Endodermal cell (in vitro differentiated cells): Measurements from ENCODE around the gene RHOH. TPM values are rescaled to one million over a fixed set of nuclear protein-coding genes. Genes with fewer than 3 reads are reported as not detected.

ENCODE experiments used
- DNase-seq: peaks from one replicate; pipeline ENCODE4 v3.0.0-alpha.2; 2017
- H3K27ac ChIP-seq: 2 replicates; pipeline ENCODE4 v1.5.1; 2013; ENCODE audit warnings: mild to moderate bottlenecking, low read depth, low read length, moderate library complexity
- H3K27me3 ChIP-seq: 2 replicates; pipeline ENCODE4 v1.6.1; 2013; ENCODE audit warnings: mild to moderate bottlenecking, low read length, moderate library complexity; ENCODE audit not compliant: insufficient read depth, control insufficient read depth, poor library complexity, severe bottlenecking
- H3K36me3 ChIP-seq: 2 replicates; pipeline ENCODE4 v1.7.0; 2013; ENCODE audit warnings: mild to moderate bottlenecking, low read length, moderate library complexity; ENCODE audit not compliant: control insufficient read depth, insufficient read depth
- H3K4me1 ChIP-seq: one replicate; pipeline ENCODE4 v1.7.0; 2013; ENCODE audit warnings: low read length; ENCODE audit not compliant: control insufficient read depth, insufficient read depth
- H3K4me3 ChIP-seq: 2 replicates; pipeline ENCODE4 v1.5.1; 2013; ENCODE audit warnings: mild to moderate bottlenecking, low read length, moderate library complexity
- H3K9ac ChIP-seq: 2 replicates; pipeline ENCODE4 v1.6.1; 2013; ENCODE audit warnings: mild to moderate bottlenecking, low read length, moderate library complexity; ENCODE audit not compliant: poor library complexity, severe bottlenecking; ENCODE audit errors: extremely low read depth
- H3K9me3 ChIP-seq: 2 replicates; pipeline ENCODE4 v1.6.1; 2013; ENCODE audit warnings: mild to moderate bottlenecking, low read length, moderate library complexity; ENCODE audit not compliant: control insufficient read depth
- H3K27ac Mint-ChIP-seq: 2 replicates; pipeline ENCODE4 v1.8.0; 2020; ENCODE audit warnings: mixed read lengths
- H3K27me3 Mint-ChIP-seq: 2 replicates; pipeline ENCODE4 v1.8.0; 2021; ENCODE audit warnings: mild to moderate bottlenecking, mixed read lengths; ENCODE audit not compliant: insufficient read depth
- H3K36me3 Mint-ChIP-seq: 2 replicates; pipeline ENCODE4 v1.8.0; 2020; ENCODE audit warnings: low read depth, mixed read lengths
- H3K4me1 Mint-ChIP-seq: 2 replicates; pipeline ENCODE4 v1.8.0; 2020; ENCODE audit warnings: mixed read lengths
- H3K4me3 Mint-ChIP-seq: 2 replicates; pipeline ENCODE4 v1.8.0; 2020; ENCODE audit warnings: mild to moderate bottlenecking, moderate library complexity, mixed read lengths
- H3K9me3 Mint-ChIP-seq: 2 replicates; pipeline ENCODE4 v1.8.0; 2020; ENCODE audit warnings: mild to moderate bottlenecking, mixed read lengths
- WGBS, 2 experiments: methylation state at CpG; one replicate each; pipeline versions ENCODE4 v1.1.5 to v1.1.7; 2013; ENCODE audit warnings: missing lambda C conversion rate in 2 of 2, mixed read lengths in 1 of 2; ENCODE audit not compliant: insufficient coverage in 1 of 2, insufficient read length in 1 of 2; 5-methylcytosine and 5-hydroxymethylcytosine counted together
- total RNA-seq, 2 donors: library from RNA; stranded (reverse); fragmentation: NEBNext Ultra II Directional in 1 of 2; extraction: Animal tissue kit (Norgen Biotek cat#: 25700) in 1 of 2; gene quantifications; 2 replicates in 1 of 2; 3 replicates in 1 of 2; pipeline ENCODE4 v1.2.1, GENCODE V29; 2021
- TF ChIP-seq, protein P1 (sequence below): fragments of 200-600 bp; sonication (generic); conservative IDR thresholded peaks from 2 replicates; pipeline ENCODE4 v1.5.0; 2021; ENCODE audit warnings: antibody characterized with exemption, mild to moderate bottlenecking

The RHOH gene
- total RNA-seq, 2 donors from 2014 or later: 2.9 to 9.4 TPM

DNA sequence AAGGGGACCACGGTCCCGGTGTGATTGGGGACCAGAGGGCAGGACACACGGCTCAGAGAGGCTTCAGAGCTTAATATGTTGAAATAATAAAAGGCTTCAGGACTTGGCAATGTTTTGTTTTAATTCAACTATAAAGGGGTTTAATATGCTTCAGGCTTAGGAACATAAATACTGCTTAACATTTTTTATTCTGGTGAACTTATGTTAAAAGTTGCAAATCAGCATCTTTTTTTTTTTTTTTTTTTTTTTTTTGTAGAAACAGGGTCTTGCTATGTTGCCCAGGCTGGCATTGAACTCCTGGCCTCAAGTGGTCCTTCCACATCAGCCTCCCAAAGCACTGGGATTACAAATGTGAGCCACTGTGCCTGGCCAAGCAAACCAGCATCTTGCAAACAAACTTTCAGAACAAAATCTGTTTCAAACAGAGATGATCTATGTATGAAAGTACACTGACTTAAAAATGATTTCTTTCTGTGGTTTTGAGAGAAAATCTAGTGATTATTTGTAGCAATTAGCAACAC, 37.7 kb downstream of the RHOH start:
- Mint-ChIP-seq H3K36me3 (peaks cover 4% of the 10 kb centered on the region), H3K4me1 (peaks cover 9% of the 10 kb centered on the region), H3K27me3 (no peaks in the 10 kb centered on the region), H3K27ac (peak overlapping the region; percentile 44), H3K9me3 (no peaks in the 10 kb centered on the region), H3K4me3 (no peak overlapping the region)
- H3K4me1 ChIP-seq: no peaks in the 10 kb centered on the region
- H3K9ac ChIP-seq: no peak overlapping the region
- H3K27me3 ChIP-seq: no peaks in the 10 kb centered on the region
- no peaks in the 10 kb centered on the region for H3K36me3 ChIP-seq
- H3K9me3 ChIP-seq: no peaks in the 10 kb centered on the region
- no peak overlapping the region for H3K4me3 ChIP-seq
- 100% methylated on average over 1 to 3 of the region's 3 CpGs for WGBS, 2 experiments
- no peak overlapping the region for H3K27ac ChIP-seq
- TF ChIP-seq, protein P1, sequence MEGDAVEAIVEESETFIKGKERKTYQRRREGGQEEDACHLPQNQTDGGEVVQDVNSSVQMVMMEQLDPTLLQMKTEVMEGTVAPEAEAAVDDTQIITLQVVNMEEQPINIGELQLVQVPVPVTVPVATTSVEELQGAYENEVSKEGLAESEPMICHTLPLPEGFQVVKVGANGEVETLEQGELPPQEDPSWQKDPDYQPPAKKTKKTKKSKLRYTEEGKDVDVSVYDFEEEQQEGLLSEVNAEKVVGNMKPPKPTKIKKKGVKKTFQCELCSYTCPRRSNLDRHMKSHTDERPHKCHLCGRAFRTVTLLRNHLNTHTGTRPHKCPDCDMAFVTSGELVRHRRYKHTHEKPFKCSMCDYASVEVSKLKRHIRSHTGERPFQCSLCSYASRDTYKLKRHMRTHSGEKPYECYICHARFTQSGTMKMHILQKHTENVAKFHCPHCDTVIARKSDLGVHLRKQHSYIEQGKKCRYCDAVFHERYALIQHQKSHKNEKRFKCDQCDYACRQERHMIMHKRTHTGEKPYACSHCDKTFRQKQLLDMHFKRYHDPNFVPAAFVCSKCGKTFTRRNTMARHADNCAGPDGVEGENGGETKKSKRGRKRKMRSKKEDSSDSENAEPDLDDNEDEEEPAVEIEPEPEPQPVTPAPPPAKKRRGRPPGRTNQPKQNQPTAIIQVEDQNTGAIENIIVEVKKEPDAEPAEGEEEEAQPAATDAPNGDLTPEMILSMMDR: no peak
- DNase-seq: no peak

DNA sequence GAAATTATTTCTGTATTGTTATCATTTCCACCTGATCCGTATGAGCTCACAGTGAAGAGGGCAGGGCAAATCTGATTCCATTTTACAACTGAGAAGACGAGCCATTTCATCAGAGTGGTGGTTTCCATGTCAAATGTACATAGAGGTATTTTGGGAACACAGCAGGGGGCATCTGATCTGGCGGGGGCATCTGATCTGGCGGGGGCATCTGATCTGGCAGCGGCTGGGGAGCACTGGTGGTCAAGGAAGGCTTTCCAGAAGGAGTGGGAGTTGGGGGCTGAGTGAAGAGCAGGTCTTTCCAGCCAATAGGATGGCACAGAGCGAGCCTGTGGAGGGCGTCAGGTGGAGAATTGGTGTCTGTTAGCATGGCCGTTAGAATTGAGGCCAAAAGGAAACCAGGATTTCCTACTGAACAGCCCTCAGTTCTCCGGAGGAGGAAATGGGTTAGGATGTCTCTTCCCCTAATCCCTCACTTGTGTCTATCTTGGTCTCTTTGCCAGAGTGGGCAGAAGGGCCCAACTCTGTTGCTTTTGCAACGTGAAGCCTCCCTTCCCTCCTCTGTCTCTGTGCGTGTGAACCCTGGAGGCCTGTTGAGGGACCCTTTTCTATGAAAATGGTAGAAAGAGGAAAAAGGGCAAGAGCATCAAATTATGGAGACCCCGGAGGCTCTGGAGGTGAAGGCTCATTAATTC, 41.3 kb downstream of the RHOH start:
- Histone ChIP-seq H3K4me1 (no peaks in the 10 kb centered on the region), H3K27ac (no peak overlapping the region), H3K4me3 (no peak overlapping the region), H3K27me3 (no peaks in the 10 kb centered on the region), H3K9ac (no peak overlapping the region), H3K36me3 (no peaks in the 10 kb centered on the region), H3K9me3 (no peaks in the 10 kb centered on the region)
- 94 to 97% methylated on average over 9 to 12 of the region's 12 CpGs for whole genome bisulfite sequencing, 2 experiments
- Mint-ChIP-seq H3K27ac (peak overlapping the region; percentile 11), H3K4me1 (no peaks in the 10 kb centered on the region), H3K9me3 (no peaks in the 10 kb centered on the region), H3K27me3 (no peaks in the 10 kb centered on the region), H3K36me3 (peaks cover 4% of the 10 kb centered on the region), H3K4me3 (no peak overlapping the region)
- DNase-seq: no peak
- TF ChIP-seq, protein P1: no peak

DNA sequence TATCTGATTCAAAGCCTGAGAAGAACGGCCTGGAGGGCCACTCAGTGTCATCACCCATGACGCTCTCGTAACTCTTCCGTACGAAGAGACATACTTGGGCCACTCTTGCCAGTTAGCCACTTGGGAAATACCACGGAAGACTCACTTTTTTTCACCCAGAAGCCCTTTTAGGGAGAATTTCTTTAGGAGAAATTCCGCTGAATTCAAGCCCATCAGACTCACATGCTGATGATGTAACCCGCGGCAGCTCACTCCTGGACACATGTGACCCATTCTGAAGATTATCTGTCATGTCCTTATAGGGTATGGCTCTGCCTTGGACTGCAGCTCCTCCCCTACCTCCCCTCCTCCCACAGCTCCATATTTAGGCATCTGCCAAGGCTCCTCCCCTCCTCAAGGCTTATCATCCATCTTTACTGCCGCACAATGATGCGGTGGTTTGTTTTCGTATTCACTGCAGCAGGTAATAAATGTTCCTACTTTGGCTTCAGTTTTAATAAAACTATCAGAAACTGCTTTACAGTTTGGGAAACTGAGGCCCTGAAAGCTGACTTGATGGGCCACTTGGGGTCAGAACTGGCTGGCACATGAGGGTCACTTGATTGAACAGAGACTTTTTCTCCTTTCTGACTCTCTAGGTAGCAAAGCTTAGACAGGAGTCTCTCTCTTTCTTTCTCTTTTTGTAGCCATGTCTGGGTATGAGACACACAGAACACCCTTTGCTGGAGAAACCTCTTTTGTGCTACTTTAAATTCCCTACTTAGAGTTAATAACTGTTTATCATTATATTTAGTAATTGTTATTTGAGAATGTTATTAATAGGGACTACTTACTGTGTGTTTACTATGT, 42.1 kb downstream of the RHOH start:
- Histone ChIP-seq H3K36me3 (no peaks in the 10 kb centered on the region), H3K9me3 (no peaks in the 10 kb centered on the region), H3K27me3 (no peaks in the 10 kb centered on the region), H3K27ac (no peak overlapping the region), H3K4me3 (no peak overlapping the region), H3K4me1 (no peaks in the 10 kb centered on the region), H3K9ac (no peak overlapping the region)
- no peaks in the 10 kb centered on the region for H3K27me3 Mint-ChIP-seq
- TF ChIP-seq, protein P1: no peak
- peak overlapping the region; percentile 11 for H3K27ac Mint-ChIP-seq
- H3K4me1 Mint-ChIP-seq: no peaks in the 10 kb centered on the region
- H3K9me3 Mint-ChIP-seq: no peaks in the 10 kb centered on the region
- 95 to 97% methylated on average over 12 of the region's 12 CpGs for WGBS, 2 experiments
- H3K36me3 Mint-ChIP-seq: peaks cover 9% of the 10 kb centered on the region
- no peak overlapping the region for H3K4me3 Mint-ChIP-seq
- DNase-seq: no peak
